ENCODE measurements around the gene GBE1.

Gene GBE1

GRCh38 chr3:81444817-81445460 is 316.5 kb downstream of the GBE1 start:
- no peaks in the 10 kb centered on the region for H3K4me1 ChIP-seq
- H3K27ac ChIP-seq = no peak overlapping the region
- no peak overlapping the region for H2AFZ ChIP-seq
- no peak overlapping the region for H3K9ac ChIP-seq
- TF ChIP-seq CTCF (IDR thresholded peaks at IDR 0.05) = no peak
- H3K9me3 ChIP-seq (ENCODE audit: control insufficient read depth, low read length) = no peaks in the 10 kb centered on the region
- no peak overlapping the region for H3K4me3 ChIP-seq (ENCODE audit: low read depth, low read length)
- H3K79me2 ChIP-seq = no peaks in the 10 kb centered on the region
- no peak overlapping the region for H3K4me2 ChIP-seq (ENCODE audit: low read length)
- no peaks in the 10 kb centered on the region for H3K36me3 ChIP-seq (ENCODE audit: control insufficient read depth, insufficient read depth, low read length)
- no peaks in the 10 kb centered on the region for H3K27me3 ChIP-seq (ENCODE audit: control insufficient read depth, insufficient read depth, low read length)

DNA sequence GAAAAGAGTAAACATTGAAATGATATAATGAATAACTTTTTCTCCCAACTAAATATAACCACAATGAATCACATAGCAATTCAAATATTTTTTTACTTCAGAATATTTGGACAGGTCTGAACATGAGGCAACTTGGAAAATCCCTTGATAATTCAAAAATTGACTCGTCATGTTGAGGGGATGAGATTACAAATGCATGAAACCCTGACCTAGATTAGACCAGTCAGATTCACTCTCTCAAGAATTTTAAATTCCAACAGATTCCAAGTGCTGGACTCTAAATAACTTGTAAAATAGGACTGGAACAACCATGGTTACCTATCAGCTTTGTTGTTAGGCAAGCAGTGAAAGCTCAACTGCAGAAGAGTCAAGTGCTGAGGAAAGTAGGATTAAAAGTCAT is 317.5 kb downstream of the GBE1 start:
- Histone ChIP-seq H3K79me2 (no peaks in the 10 kb centered on the region), H3K27me3 (ENCODE audit: control insufficient read depth, insufficient read depth, low read length) (no peaks in the 10 kb centered on the region), H3K27ac (no peak overlapping the region), H2AFZ (no peak overlapping the region), H3K4me2 (ENCODE audit: low read length) (no peak overlapping the region), H3K9ac (no peak overlapping the region), H3K9me3 (ENCODE audit: control insufficient read depth, low read length) (no peaks in the 10 kb centered on the region), H3K4me1 (no peaks in the 10 kb centered on the region), H3K36me3 (ENCODE audit: control insufficient read depth, insufficient read depth, low read length) (no peaks in the 10 kb centered on the region), H3K4me3 (ENCODE audit: low read depth, low read length) (no peak overlapping the region)
- no peak for TF ChIP-seq CTCF (IDR thresholded peaks at IDR 0.05)

DNA sequence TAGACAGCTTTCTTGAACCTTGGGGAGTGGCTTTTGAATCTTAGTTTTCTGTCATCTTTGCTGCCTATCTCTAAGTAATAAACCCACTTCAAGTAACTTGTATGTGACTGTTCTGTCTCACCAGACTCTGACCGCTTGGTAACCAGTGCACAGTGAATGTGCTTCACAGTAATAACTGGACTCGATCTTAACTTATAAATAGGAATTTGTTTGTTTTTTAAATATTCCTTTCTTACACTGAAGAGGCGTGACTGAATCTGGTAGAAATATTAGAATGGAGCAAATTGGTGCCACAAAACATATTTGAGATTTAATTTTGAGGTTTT is 318.0 kb downstream of the GBE1 start:
- no peak for TF ChIP-seq CTCF (IDR thresholded peaks at IDR 0.05)
- Histone ChIP-seq H3K4me1 (no peaks in the 10 kb centered on the region), H3K27ac (no peak overlapping the region), H3K9ac (no peak overlapping the region), H3K4me3 (ENCODE audit: low read depth, low read length) (no peak overlapping the region), H3K79me2 (no peaks in the 10 kb centered on the region), H3K27me3 (ENCODE audit: control insufficient read depth, insufficient read depth, low read length) (no peaks in the 10 kb centered on the region), H3K36me3 (ENCODE audit: control insufficient read depth, insufficient read depth, low read length) (no peaks in the 10 kb centered on the region), H3K4me2 (ENCODE audit: low read length) (no peak overlapping the region), H2AFZ (no peak overlapping the region), H3K9me3 (ENCODE audit: control insufficient read depth, low read length) (no peaks in the 10 kb centered on the region)

DNA sequence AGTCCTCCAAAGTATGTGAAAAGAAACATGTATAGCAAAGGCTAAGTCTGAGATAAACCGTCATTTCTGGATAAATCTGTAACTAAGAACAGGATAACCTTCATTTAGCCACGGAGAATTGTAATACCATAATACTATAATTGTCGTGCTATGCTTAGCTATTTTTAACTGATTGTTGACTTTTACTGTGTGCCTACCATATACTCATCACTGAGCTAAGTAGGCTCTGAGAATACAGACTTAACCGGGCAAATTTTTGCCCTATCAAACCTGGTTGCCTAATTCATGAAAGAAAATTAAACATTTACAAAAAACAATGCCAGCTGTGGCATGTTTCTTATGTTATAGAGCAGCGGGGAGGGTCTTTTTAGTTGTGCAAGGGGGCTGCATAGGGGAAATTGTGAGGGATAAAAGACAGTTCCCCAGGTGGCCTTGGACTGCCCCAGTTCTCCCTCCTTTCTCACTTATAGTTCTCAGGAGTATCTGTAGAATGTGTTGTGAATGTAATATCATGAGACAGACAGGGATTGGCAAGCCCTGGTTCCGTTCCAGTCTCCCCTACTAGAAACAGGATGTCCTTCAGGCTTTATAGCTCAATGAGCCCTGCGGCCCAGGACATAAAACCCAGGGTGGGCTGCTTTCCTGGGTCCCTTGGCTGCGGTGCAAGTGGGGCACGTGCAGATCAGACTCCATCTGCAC is 318.5 kb downstream of the GBE1 start:
- H3K36me3 ChIP-seq (ENCODE audit: control insufficient read depth, insufficient read depth, low read length) = no peaks in the 10 kb centered on the region
- H3K9me3 ChIP-seq (ENCODE audit: control insufficient read depth, low read length) = no peaks in the 10 kb centered on the region
- no peak overlapping the region for H3K27ac ChIP-seq
- no peak for TF ChIP-seq CTCF (IDR thresholded peaks at IDR 0.05)
- H3K4me2 ChIP-seq (ENCODE audit: low read length) = no peak overlapping the region
- no peak overlapping the region for H3K9ac ChIP-seq
- no peak overlapping the region for H3K4me3 ChIP-seq (ENCODE audit: low read depth, low read length)
- no peaks in the 10 kb centered on the region for H3K4me1 ChIP-seq
- H3K79me2 ChIP-seq = no peaks in the 10 kb centered on the region
- H2AFZ ChIP-seq = no peak overlapping the region
- no peaks in the 10 kb centered on the region for H3K27me3 ChIP-seq (ENCODE audit: control insufficient read depth, insufficient read depth, low read length)

GRCh38 chr3:81440661-81441060 is 320.8 kb downstream of the GBE1 start:
- no peaks in the 10 kb centered on the region for H3K9me3 ChIP-seq (ENCODE audit: control insufficient read depth, low read length)
- H3K79me2 ChIP-seq = no peaks in the 10 kb centered on the region
- H3K36me3 ChIP-seq (ENCODE audit: control insufficient read depth, insufficient read depth, low read length) = no peaks in the 10 kb centered on the region
- H3K27me3 ChIP-seq (ENCODE audit: control insufficient read depth, insufficient read depth, low read length) = no peaks in the 10 kb centered on the region
- H3K4me2 ChIP-seq (ENCODE audit: low read length) = no peak overlapping the region
- no peaks in the 10 kb centered on the region for H3K4me1 ChIP-seq
- no peak for TF ChIP-seq CTCF (IDR thresholded peaks at IDR 0.05)
- no peak overlapping the region for H3K27ac ChIP-seq
- H2AFZ ChIP-seq = no peak overlapping the region
- H3K4me3 ChIP-seq (ENCODE audit: low read depth, low read length) = no peak overlapping the region
- no peak overlapping the region for H3K9ac ChIP-seq

All from parathyroid adenoma (tissue), 2 donors.